ENCODE measurements around the gene USP34.
"Not testable (repeated sequence)": the region's sequence is repeated elsewhere in the genome, so short reads cannot be mapped to it uniquely, and the experiment has no call there.

Gene USP34

GRCh38 chr2:61411109-61411508, 59.8 kb downstream of the USP34 start:
- H3K4me3 Mint-ChIP-seq = no peak overlapping the region
- no peaks in the 10 kb centered on the region for H3K9me3 Mint-ChIP-seq
- no peak for ATAC-seq (replicated peaks)

GRCh38 chr2:61410185-61410584, 60.7 kb downstream of the USP34 start:
- Mint-ChIP-seq H3K4me3 (no peak overlapping the region), H3K36me3 (ENCODE audit: insufficient read depth) (peaks cover 25% of the 10 kb centered on the region), H3K27me3 (no peaks in the 10 kb centered on the region), H3K9me3 (no peaks in the 10 kb centered on the region), H3K4me1 (ENCODE audit: low read depth in 2 of 2) (peaks cover 16 to 41% of the 10 kb centered on the region in 2 donors), H3K27ac (peak overlapping the region in 1 of 2 donors; percentile 67)
- ATAC-seq (replicated peaks) (no peak), DNase-seq (no peak)

More at GRCh38 chr2:61411109-61411508, 59.8 kb downstream of the USP34 start:
- Mint-ChIP-seq H3K27ac (peak overlapping the region in 1 of 2 donors; percentile 67), H3K4me1 (ENCODE audit: low read depth in 2 of 2) (peaks cover 16 to 44% of the 10 kb centered on the region in 2 donors), H3K36me3 (ENCODE audit: insufficient read depth) (peaks cover 17% of the 10 kb centered on the region), H3K27me3 (no peaks in the 10 kb centered on the region)
- no peak for DNase-seq

DNA sequence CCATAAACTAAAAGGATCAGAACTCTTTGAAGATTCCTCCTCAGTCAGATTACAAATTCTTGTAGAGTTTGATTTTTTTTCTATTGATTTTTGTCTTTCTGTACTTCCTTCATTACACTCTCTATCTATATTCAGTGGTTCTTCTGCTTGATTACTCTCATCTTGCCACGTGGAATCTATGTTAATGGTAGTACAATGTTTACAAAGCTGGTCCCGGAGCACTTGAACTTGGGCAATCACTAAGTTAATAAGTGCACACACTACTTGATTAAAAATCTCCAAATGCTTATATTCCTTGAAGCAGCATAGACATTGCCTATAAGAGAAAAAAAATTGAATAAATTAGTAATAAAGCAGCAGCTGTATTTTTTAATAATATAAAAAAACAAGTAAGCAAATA, 65.1 kb downstream of the USP34 start:
- DNase-seq (no peak), ATAC-seq (replicated peaks) (no peak)
- Mint-ChIP-seq H3K27ac (no peak overlapping the region), H3K9me3 (no peaks in the 10 kb centered on the region), H3K4me1 (ENCODE audit: low read depth in 2 of 2) (peaks cover 4 to 20% of the 10 kb centered on the region in 2 donors), H3K36me3 (ENCODE audit: insufficient read depth) (peaks cover 42% of the 10 kb centered on the region), H3K27me3 (no peaks in the 10 kb centered on the region), H3K4me3 (no peak overlapping the region)

- Mint-ChIP-seq H3K4me3 (no peak overlapping the region), H3K27me3 (no peaks in the 10 kb centered on the region), H3K36me3 (ENCODE audit: insufficient read depth) (peaks cover 42% of the 10 kb centered on the region), H3K4me1 (ENCODE audit: low read depth in 2 of 2) (peaks cover 0 to 13% of the 10 kb centered on the region in 2 donors), H3K27ac (no peak overlapping the region), H3K9me3 (no peaks in the 10 kb centered on the region)
- ATAC-seq (replicated peaks) = no peak
- DNase-seq = no peak
Observed at GRCh38 chr2:61404438-61404837, 66.4 kb downstream of the USP34 start.

DNA sequence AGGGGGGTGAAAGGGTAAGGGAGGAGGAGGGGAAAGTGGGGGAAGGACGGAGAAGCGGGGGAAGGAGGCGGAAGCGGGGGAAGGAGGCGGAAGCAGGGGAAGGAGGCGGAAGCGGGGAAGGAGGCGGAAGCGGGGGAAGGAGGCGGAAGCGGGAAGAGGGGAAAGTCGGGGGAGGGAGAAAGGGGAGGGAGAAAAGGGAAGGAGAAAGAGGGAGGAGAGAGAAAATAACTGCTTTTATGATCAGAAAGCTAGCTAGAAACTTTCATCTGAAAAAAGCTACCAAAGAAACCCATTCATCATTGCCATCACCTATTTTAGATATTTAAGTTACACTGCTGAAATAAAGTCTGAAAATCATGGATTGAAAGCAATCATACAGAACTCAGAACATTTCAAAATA, 72.5 kb downstream of the USP34 start:
- H3K4me3 Mint-ChIP-seq = no peak overlapping the region
- no peaks in the 10 kb centered on the region for H3K4me1 Mint-ChIP-seq (ENCODE audit: low read depth in 2 of 2)
- H3K27ac Mint-ChIP-seq = no peak overlapping the region
- H3K9me3 Mint-ChIP-seq = no peaks in the 10 kb centered on the region
- H3K36me3 Mint-ChIP-seq (ENCODE audit: insufficient read depth) = peaks cover 33% of the 10 kb centered on the region
- H3K27me3 Mint-ChIP-seq = no peaks in the 10 kb centered on the region
- DNase-seq = no peak
- ATAC-seq (replicated peaks) = no peak

DNA sequence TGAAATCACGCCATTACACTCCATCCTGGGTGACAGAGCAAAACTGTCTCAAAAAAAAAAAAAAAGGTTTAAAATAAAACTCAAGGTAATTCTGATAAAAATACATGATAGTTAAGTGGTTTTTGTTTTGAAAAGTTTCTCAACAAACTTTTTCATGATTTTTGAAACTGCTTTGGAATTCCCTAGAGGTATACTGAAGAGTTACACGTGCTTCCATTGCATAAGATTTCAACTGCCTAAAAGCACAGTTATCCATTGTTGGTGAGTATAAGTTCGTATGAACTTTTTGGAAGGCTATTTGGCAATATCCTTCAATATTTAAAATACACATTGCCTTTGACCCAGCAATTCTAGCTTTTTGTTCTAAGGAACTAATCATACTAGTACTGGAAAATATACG, 74.9 kb downstream of the USP34 start:
- H3K27me3 Mint-ChIP-seq = no peaks in the 10 kb centered on the region
- H3K27ac Mint-ChIP-seq = no peak overlapping the region
- no peaks in the 10 kb centered on the region for H3K4me1 Mint-ChIP-seq (ENCODE audit: low read depth in 2 of 2)
- H3K4me3 Mint-ChIP-seq = no peak overlapping the region
- H3K36me3 Mint-ChIP-seq (ENCODE audit: insufficient read depth) = peaks cover 28% of the 10 kb centered on the region
- ATAC-seq (replicated peaks) (no peak), DNase-seq (no peak)
- no peaks in the 10 kb centered on the region for H3K9me3 Mint-ChIP-seq

DNA sequence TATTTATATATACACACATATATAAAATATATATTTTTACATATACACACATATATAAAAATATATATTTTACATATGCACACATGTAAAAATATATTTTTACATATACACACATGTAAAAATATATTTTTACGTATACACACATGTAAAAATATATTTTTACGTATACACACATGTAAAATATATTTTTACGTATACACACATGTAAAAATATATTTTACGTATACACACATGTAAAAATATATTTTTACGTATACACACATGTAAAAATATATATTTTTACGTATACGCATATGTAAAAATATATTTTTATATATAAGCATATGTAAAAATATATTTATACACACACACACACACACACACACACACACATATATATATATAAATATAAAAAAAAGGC, 83.3 kb downstream of the USP34 start:
- H3K36me3 Mint-ChIP-seq (ENCODE audit: insufficient read depth) = peaks cover 46% of the 10 kb centered on the region
- H3K4me1 Mint-ChIP-seq (ENCODE audit: low read depth in 2 of 2) = peaks cover 0 to 11% of the 10 kb centered on the region in 2 donors
- DNase-seq; H3K9me3 Mint-ChIP-seq; H3K27me3 Mint-ChIP-seq; ATAC-seq (replicated peaks); H3K4me3 Mint-ChIP-seq; H3K27ac Mint-ChIP-seq: not testable (repeated sequence)

DNA sequence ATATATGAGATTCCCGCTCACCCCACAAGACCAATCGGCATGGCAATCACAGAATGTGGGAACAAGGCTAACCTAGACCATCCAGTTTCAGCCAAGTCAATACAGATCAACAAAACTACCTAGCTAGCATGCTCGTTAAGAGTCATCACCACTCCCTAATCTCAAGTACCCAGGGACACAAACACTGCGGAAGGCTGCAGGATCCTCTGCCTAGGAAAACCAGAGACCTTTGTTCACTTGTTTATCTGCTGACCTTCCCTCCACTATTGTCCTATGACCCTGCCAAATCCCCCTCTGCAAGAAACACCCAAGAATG, 90.0 kb downstream of the USP34 start:
- not testable (repeated sequence) for H3K9me3 Mint-ChIP-seq; H3K4me3 Mint-ChIP-seq; DNase-seq; H3K27me3 Mint-ChIP-seq; ATAC-seq (replicated peaks)
- H3K36me3 Mint-ChIP-seq (ENCODE audit: insufficient read depth) = peaks cover 65% of the 10 kb centered on the region
- peaks cover 9 to 22% of the 10 kb centered on the region in 2 donors for H3K4me1 Mint-ChIP-seq (ENCODE audit: low read depth in 2 of 2)
- peak overlapping the region in 1 of 2 donors; percentile 69 for H3K27ac Mint-ChIP-seq

DNA sequence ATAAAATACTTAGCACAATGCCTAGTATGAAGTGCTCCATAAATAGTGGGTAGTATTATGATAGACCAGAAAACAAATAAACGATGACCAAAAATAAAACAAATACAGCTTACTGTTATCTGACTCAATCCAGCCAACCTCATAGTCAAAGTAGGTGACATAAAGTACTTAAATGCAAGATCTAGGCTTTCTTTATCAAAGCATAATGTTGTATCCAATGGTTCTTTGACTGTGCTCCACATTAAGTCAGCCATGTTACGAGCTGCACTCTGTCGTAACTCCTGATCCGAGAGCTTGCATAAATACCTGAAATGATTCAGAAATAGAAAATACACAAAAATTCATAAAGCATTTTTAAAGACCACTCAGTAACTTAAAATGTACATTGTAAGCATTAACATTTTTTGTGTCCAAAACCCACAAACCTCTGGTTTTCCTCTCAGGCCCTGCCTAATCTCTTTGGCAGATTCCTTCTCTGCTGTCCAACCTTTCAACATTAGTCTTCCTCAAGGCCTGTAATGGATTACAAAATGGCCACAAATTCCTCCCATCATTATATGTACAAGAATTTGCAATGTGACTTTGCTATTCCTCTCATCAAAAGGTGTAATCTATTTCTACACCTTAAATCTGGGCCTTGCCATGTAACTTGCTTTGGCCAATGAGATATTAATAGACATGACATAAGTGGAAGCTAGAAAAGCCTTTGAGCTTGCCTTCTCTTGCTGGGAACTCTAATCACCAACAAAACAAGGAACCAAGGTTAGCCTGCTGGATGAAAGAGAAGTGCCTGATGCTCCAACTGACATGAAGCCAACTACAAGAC, 90.6 kb downstream of the USP34 start:
- Mint-ChIP-seq H3K27ac (peak overlapping the region in 1 of 2 donors; percentile 69), H3K27me3 (no peaks in the 10 kb centered on the region), H3K9me3 (no peaks in the 10 kb centered on the region), H3K4me1 (ENCODE audit: low read depth in 2 of 2) (peaks cover 9 to 22% of the 10 kb centered on the region in 2 donors), H3K36me3 (ENCODE audit: insufficient read depth) (peaks cover 61% of the 10 kb centered on the region), H3K4me3 (no peak overlapping the region)
- DNase-seq (no peak), ATAC-seq (replicated peaks) (no peak)

GRCh38 chr2:61379521-61379920, 91.4 kb downstream of the USP34 start:
- ATAC-seq (replicated peaks) = no peak
- H3K4me3 Mint-ChIP-seq = no peak overlapping the region
- H3K9me3 Mint-ChIP-seq = no peaks in the 10 kb centered on the region
- no peak for DNase-seq
- H3K27me3 Mint-ChIP-seq = no peaks in the 10 kb centered on the region
- H3K4me1 Mint-ChIP-seq (ENCODE audit: low read depth in 2 of 2) = peaks cover 11 to 18% of the 10 kb centered on the region in 2 donors
- H3K27ac Mint-ChIP-seq = peak overlapping the region; percentile 13 to 39
- peaks cover 63% of the 10 kb centered on the region for H3K36me3 Mint-ChIP-seq (ENCODE audit: insufficient read depth)

DNA sequence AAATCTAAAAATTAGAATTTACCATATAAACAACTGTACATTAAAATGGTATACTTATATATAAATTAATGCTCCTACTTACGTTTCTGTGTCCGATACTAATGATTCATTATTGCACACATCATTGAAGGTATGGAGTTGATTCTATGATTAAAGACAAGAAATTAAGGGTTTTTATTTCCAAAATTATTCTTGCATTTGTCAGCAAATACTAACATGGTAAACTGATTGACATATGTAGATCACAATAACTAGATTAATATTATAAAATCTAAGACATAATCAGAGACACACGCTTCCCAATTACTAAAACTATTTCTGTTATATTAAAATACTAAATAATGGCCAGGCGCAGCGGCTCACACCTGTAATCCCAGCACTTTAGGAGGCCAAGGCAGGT, 92.6 kb downstream of the USP34 start:
- Mint-ChIP-seq H3K27ac (no peak overlapping the region), H3K27me3 (no peaks in the 10 kb centered on the region), H3K36me3 (ENCODE audit: insufficient read depth) (peaks cover 69% of the 10 kb centered on the region), H3K4me1 (ENCODE audit: low read depth in 2 of 2) (peaks cover 12 to 22% of the 10 kb centered on the region in 2 donors), H3K9me3 (no peaks in the 10 kb centered on the region), H3K4me3 (no peak overlapping the region)
- DNase-seq = no peak
- no peak for ATAC-seq (replicated peaks)

- Mint-ChIP-seq H3K9me3 (no peaks in the 10 kb centered on the region), H3K27ac (no peak overlapping the region), H3K36me3 (ENCODE audit: insufficient read depth) (peaks cover 69% of the 10 kb centered on the region), H3K4me1 (ENCODE audit: low read depth in 2 of 2) (peaks cover 13 to 24% of the 10 kb centered on the region in 2 donors), H3K4me3 (no peak overlapping the region), H3K27me3 (no peaks in the 10 kb centered on the region)
- no peak for DNase-seq
- ATAC-seq (replicated peaks) = no peak
Observed at GRCh38 chr2:61377046-61377445, 93.8 kb downstream of the USP34 start.

- ATAC-seq (replicated peaks) = no peak
- Mint-ChIP-seq H3K36me3 (ENCODE audit: insufficient read depth) (peaks cover 65% of the 10 kb centered on the region), H3K4me1 (ENCODE audit: low read depth in 2 of 2) (peaks cover 10 to 18% of the 10 kb centered on the region in 2 donors), H3K4me3 (no peak overlapping the region), H3K27me3 (no peaks in the 10 kb centered on the region), H3K9me3 (no peaks in the 10 kb centered on the region), H3K27ac (no peak overlapping the region)
- DNase-seq = no peak
Observed at GRCh38 chr2:61376211-61376610, 94.7 kb downstream of the USP34 start.

- Mint-ChIP-seq H3K4me1 (ENCODE audit: low read depth in 2 of 2) (peaks cover 18 to 29% of the 10 kb centered on the region in 2 donors), H3K4me3 (no peak overlapping the region), H3K27me3 (no peaks in the 10 kb centered on the region), H3K9me3 (no peaks in the 10 kb centered on the region), H3K36me3 (ENCODE audit: insufficient read depth) (peaks cover 47% of the 10 kb centered on the region), H3K27ac (peak overlapping the region in 1 of 2 donors; percentile 5)
- DNase-seq (no peak), ATAC-seq (replicated peaks) (no peak)
Observed at GRCh38 chr2:61371027-61371426, 99.9 kb downstream of the USP34 start.

Measured in effector memory CD8-positive, alpha-beta T cell (primary cell).